Activated B cell treated with CpG ODN at 0.5 μM for 24 hours (primary cell): ENCODE measurements around the gene HOXB4. TPM values are rescaled to one million over a fixed set of nuclear protein-coding genes. Genes with fewer than 3 reads are reported as not detected.

ENCODE experiments used
- ATAC-seq: fragments of 200-7000 bp; cut with Tn5 transposase; one replicate; pipeline ENCODE4 v1.10.0; 2021; ENCODE audit warnings: low read depth, mild to moderate bottlenecking, moderate library complexity
- CTCF ChIA-PET: fragments of 350-600 bp; sonication (Branson Sonifier 250); formaldehyde crosslinking; loops from one replicate; lab custom pipeline; 2021; ENCODE audit warnings: antibody characterized with exemption; lab: Charles Lee
- POLR2A ChIA-PET: fragments of 350-600 bp; sonication (Branson Sonifier 250); formaldehyde crosslinking; loops from one replicate; lab custom pipeline; 2021; ENCODE audit warnings: antibody characterized with exemption; lab: Charles Lee
- DNase-seq: peaks from one replicate; pipeline ENCODE4 v3.0.0; 2022
- H3K27ac Mint-ChIP-seq: one replicate; pipeline ENCODE4 v1.8.0; 2020; ENCODE audit warnings: mixed read lengths
- H3K27me3 Mint-ChIP-seq: one replicate; pipeline ENCODE4 v1.8.0; 2021; ENCODE audit warnings: mixed read lengths
- H3K36me3 Mint-ChIP-seq: one replicate; pipeline ENCODE4 v1.8.0; 2021; ENCODE audit warnings: low read depth, mixed read lengths
- H3K4me1 Mint-ChIP-seq: one replicate; pipeline ENCODE4 v1.8.0; 2021; ENCODE audit warnings: mixed read lengths
- H3K4me3 Mint-ChIP-seq: one replicate; pipeline ENCODE4 v1.8.0; 2020; ENCODE audit warnings: mild to moderate bottlenecking, mixed read lengths
- H3K9me3 Mint-ChIP-seq: one replicate; pipeline ENCODE4 v1.8.0; 2020; ENCODE audit warnings: mixed read lengths
- CTCF ChIP-seq: fragments of 200-600 bp; IDR thresholded peaks from one replicate; pipeline ENCODE4 v1.8.0; 2022; ENCODE audit warnings: antibody characterized with exemption, mild to moderate bottlenecking
- intact Hi-C: fragments of 100-400 bp; cut with micrococcal nuclease; formaldehyde crosslinking; loops from one replicate; pipeline ENCODE4 v1.15.1; 2024
- total RNA-seq: library from RNA; stranded (reverse); gene quantifications from 2 replicates; pipeline ENCODE4 v1.2.3, GENCODE V29; 2022

Gene HOXB4
- total RNA-seq, 1 donor from 2014 or later: 1.4 TPM

GRCh38 chr17:48624544-48625494, 46.7 kb upstream of the HOXB4 start:
- ATAC-seq: peak; percentile 8
- DNase-seq: no peak
- H3K36me3 Mint-ChIP-seq: no peaks in the 10 kb centered on the region
- CTCF ChIA-PET: interaction anchor here (1.1 to 2.1 kb wide), 4 partner anchors 12 to 290 kb away, joined by 3 to 6 read pairs (median 4); partner anchors contain the start of gene HOXB5
- TF ChIP-seq CTCF: no peak
- H3K4me3 Mint-ChIP-seq: peak overlapping the region; percentile 32
- H3K4me1 Mint-ChIP-seq: peaks cover 16% of the 10 kb centered on the region
- no peak overlapping the region for H3K27ac Mint-ChIP-seq
- H3K9me3 Mint-ChIP-seq: no peaks in the 10 kb centered on the region
- POLR2A ChIA-PET: interaction anchor here (0.8 to 1.4 kb wide), 2 partner anchors 12 to 329 kb away, joined by 3 read pairs; no protein-coding TSS in a partner anchor
- peaks cover 69% of the 10 kb centered on the region for H3K27me3 Mint-ChIP-seq
- intact Hi-C loops: loop anchor here (5.0 kb wide), 1 partner anchor 127 kb away; no protein-coding TSS in a partner anchor

- Mint-ChIP-seq H3K4me3 (no peak overlapping the region), H3K27ac (no peak overlapping the region)
- CTCF ChIA-PET: interaction anchor here (1.3 kb wide), 1 partner anchor 11 kb away, joined by 3 read pairs; no protein-coding TSS in a partner anchor
Observed at GRCh38 chr17:48624118-48624517, 46.0 kb upstream of the HOXB4 start.

GRCh38 chr17:48623583-48623982, 45.4 kb upstream of the HOXB4 start:
- Mint-ChIP-seq H3K36me3 (no peaks in the 10 kb centered on the region), H3K4me3 (no peak overlapping the region), H3K4me1 (peaks cover 21% of the 10 kb centered on the region), H3K9me3 (no peaks in the 10 kb centered on the region), H3K27me3 (peaks cover 67% of the 10 kb centered on the region), H3K27ac (no peak overlapping the region)
- TF ChIP-seq CTCF: no peak
- intact Hi-C loops: no loop called here
- ATAC-seq: no peak
- POLR2A ChIA-PET: interaction anchor here (0.6 kb wide), 2 partner anchors 526 to 1544 kb away, joined by 3 read pairs; no protein-coding TSS in a partner anchor
- DNase-seq: no peak
- CTCF ChIA-PET: interaction anchor here (1.3 to 2.4 kb wide), 3 partner anchors 9 to 13 kb away, joined by 3 to 9 read pairs (median 3); no protein-coding TSS in a partner anchor

More at GRCh38 chr17:48624118-48624517, 46.0 kb upstream of the HOXB4 start:
- no peak for DNase-seq
- Mint-ChIP-seq H3K9me3 (no peaks in the 10 kb centered on the region), H3K36me3 (no peaks in the 10 kb centered on the region), H3K4me1 (peaks cover 16% of the 10 kb centered on the region), H3K27me3 (peaks cover 68% of the 10 kb centered on the region)
- POLR2A ChIA-PET: no interaction called here
- no peak for TF ChIP-seq CTCF
- no peak for ATAC-seq
- intact Hi-C loops: no loop called here

GRCh38 chr17:48622857-48623256, 44.7 kb upstream of the HOXB4 start:
- no peaks in the 10 kb centered on the region for H3K36me3 Mint-ChIP-seq
- CTCF ChIA-PET: interaction anchor here (1.3 to 2.4 kb wide), 3 partner anchors 10 to 21 kb away, joined by 3 to 9 read pairs (median 3); no protein-coding TSS in a partner anchor
- intact Hi-C loops: no loop called here
- DNase-seq: no peak
- POLR2A ChIA-PET: interaction anchor here (0.6 kb wide), 2 partner anchors 526 to 1544 kb away, joined by 3 read pairs; no protein-coding TSS in a partner anchor
- H3K4me1 Mint-ChIP-seq: peaks cover 26% of the 10 kb centered on the region
- no peaks in the 10 kb centered on the region for H3K9me3 Mint-ChIP-seq
- no peak for TF ChIP-seq CTCF
- ATAC-seq: no peak
- no peak overlapping the region for H3K4me3 Mint-ChIP-seq
- H3K27me3 Mint-ChIP-seq: peaks cover 66% of the 10 kb centered on the region
- no peak overlapping the region for H3K27ac Mint-ChIP-seq
